GM19372 (cell line): Measurements from ENCODE around the gene ABCB9.
A peak's percentile ranks its signal among the peaks of the same experiment; 100 is the strongest.
"Not testable (repeated sequence)": the region's sequence is repeated elsewhere in the genome, so short reads cannot be mapped to it uniquely, and the experiment has no call there.

ENCODE experiments used
- ATAC-seq: cut with Tn5 transposase; IDR thresholded peaks from one replicate; pipeline ENCODE4 v1.9.1; 2021; ENCODE audit warnings: mild to moderate bottlenecking, low read depth, moderate library complexity; ENCODE audit not compliant: unreplicated experiment

ABCB9 gene

GRCh38 chr12:122905258-122905657 is 61.0 kb downstream of the ABCB9 start:
- not testable (repeated sequence) for ATAC-seq

GRCh38 chr12:122903693-122904034 is 62.6 kb downstream of the ABCB9 start:
- no peak for ATAC-seq

- no peak for ATAC-seq
Observed at GRCh38 chr12:122902854-122903692, 63.2 kb downstream of the ABCB9 start.

GRCh38 chr12:122899887-122900286 is 66.4 kb downstream of the ABCB9 start:
- ATAC-seq, result no peak

- ATAC-seq, result no peak
Observed at GRCh38 chr12:122896662-122897061, 69.6 kb downstream of the ABCB9 start.

- peak; percentile 69 for ATAC-seq
Observed at GRCh38 chr12:122895704-122896636, 70.3 kb downstream of the ABCB9 start, which contains the start of gene VPS37B. Gene VPS37B, minus strand, starts transcription at chr12:122896124. Its CDS starts 62 bp downstream, at chr12:122896062.

- no peak for ATAC-seq
Observed at GRCh38 chr12:122895320-122895703, 71.0 kb downstream of the ABCB9 start.

- no peak for ATAC-seq
Observed at GRCh38 chr12:122894193-122895121, 71.8 kb downstream of the ABCB9 start.

GRCh38 chr12:122893208-122894153 is 72.8 kb downstream of the ABCB9 start:
- ATAC-seq, result no peak

GRCh38 chr12:122892724-122893123 is 73.5 kb downstream of the ABCB9 start:
- not testable (repeated sequence) for ATAC-seq

- ATAC-seq, result no peak
Observed at GRCh38 chr12:122891661-122892525, 74.4 kb downstream of the ABCB9 start.

GRCh38 chr12:122889761-122890520 is 76.3 kb downstream of the ABCB9 start:
- ATAC-seq, result no peak

- no peak for ATAC-seq
Observed at GRCh38 chr12:122888232-122888752, 78.0 kb downstream of the ABCB9 start.

- ATAC-seq, result peak; percentile 34
Observed at GRCh38 chr12:122887819-122888212, 78.4 kb downstream of the ABCB9 start.

GRCh38 chr12:122886851-122887818 is 79.1 kb downstream of the ABCB9 start:
- peak; percentile 72 for ATAC-seq

- ATAC-seq, result no peak
Observed at GRCh38 chr12:122886161-122886560, 80.1 kb downstream of the ABCB9 start.
